SU-DHL-6 (cell line): ENCODE data around the gene SMG7.

Experiments used
- H2AFZ ChIP-seq: fragments of 200-600 bp; sonication (generic); 2 replicates; pipeline ENCODE4 v1.6.1; 2014; ENCODE audit warnings: low read depth, mild to moderate bottlenecking, moderate library complexity, mixed read lengths, antibody characterized with exemption, low read length; ENCODE audit not compliant: severe bottlenecking
- H3F3A ChIP-seq: fragments of 200-600 bp; shearing (Covaris generic); 2 replicates; pipeline ENCODE4 v1.6.0; 2016; ENCODE audit warnings: antibody characterized with exemption, mild to moderate bottlenecking; ENCODE audit not compliant: insufficient read depth
- H3K27ac ChIP-seq: fragments of 200-600 bp; sonication (generic); 2 replicates; pipeline ENCODE4 v1.5.1; 2016; ENCODE audit warnings: low read depth, mild to moderate bottlenecking, low read length, moderate library complexity, mixed read lengths
- H3K27me3 ChIP-seq: fragments of 200-600 bp; sonication (generic), shearing (Covaris generic); 2 replicates; pipeline ENCODE4 v1.6.0; 2014; ENCODE audit warnings: mild to moderate bottlenecking, low read length
- H3K36me3 ChIP-seq: fragments of 200-600 bp; sonication (generic); 2 replicates; pipeline ENCODE4 v1.6.1; 2014; ENCODE audit warnings: mild to moderate bottlenecking, low read length, mixed read lengths
- H3K4me2 ChIP-seq: fragments of 300-600, 200-600 bp; shearing (Covaris generic), sonication (generic); 2 replicates; pipeline ENCODE4 v1.6.0; 2014; ENCODE audit warnings: low read length, low read depth, mild to moderate bottlenecking; ENCODE audit not compliant: poor library complexity, severe bottlenecking
- H3K4me3 ChIP-seq: fragments of 200-600 bp; sonication (generic); 2 replicates; pipeline ENCODE4 v1.5.1; 2014; ENCODE audit warnings: antibody characterized with exemption, low read length, mild to moderate bottlenecking, mixed read lengths; ENCODE audit not compliant: insufficient read depth, poor library complexity, severe bottlenecking
- H3K79me2 ChIP-seq: fragments of 200-600 bp; sonication (generic); 2 replicates; pipeline ENCODE4 v1.6.1; 2014; ENCODE audit warnings: mild to moderate bottlenecking, low read length, moderate library complexity; ENCODE audit not compliant: insufficient read depth
- H3K9ac ChIP-seq: fragments of 200-600 bp; sonication (generic); 2 replicates; pipeline ENCODE4 v1.7.0; 2014; ENCODE audit warnings: mild to moderate bottlenecking, low read length
- H3K9me2 ChIP-seq: fragments of 200-600 bp; sonication (generic); replicated peaks from 2 replicates; pipeline ENCODE4 v1.6.1; 2014; ENCODE audit warnings: low read length; ENCODE audit not compliant: insufficient read depth
- H3K9me3 ChIP-seq: fragments of 200-600 bp; sonication (generic); 2 replicates; pipeline ENCODE4 v1.6.1; 2014; ENCODE audit warnings: low read length, mixed read lengths; ENCODE audit not compliant: insufficient read depth
- H4K20me1 ChIP-seq: fragments of 200-600 bp; sonication (generic); 2 replicates; pipeline ENCODE4 v1.6.1; 2014; ENCODE audit warnings: low read depth, mild to moderate bottlenecking, antibody characterized with exemption, low read length, moderate library complexity, mixed read lengths
- EZH2phosphoT487 ChIP-seq: fragments of 200-600 bp; sonication (generic), shearing (Covaris generic); conservative IDR thresholded peaks from 2 replicates; pipeline ENCODE4 v1.6.1; 2018; ENCODE audit warnings: mild to moderate bottlenecking, antibody characterized with exemption, low read length, moderate library complexity, mixed read lengths
- TF ChIP-seq, protein P1 (sequence below): fragments of 200-600 bp; sonication (generic); IDR thresholded peaks from one replicate; pipeline ENCODE4 v1.5.1; 2017; ENCODE audit warnings: antibody characterized with exemption, mild to moderate bottlenecking, low read length, moderate library complexity; ENCODE audit not compliant: insufficient read depth, poor library complexity, severe bottlenecking

Gene SMG7

DNA sequence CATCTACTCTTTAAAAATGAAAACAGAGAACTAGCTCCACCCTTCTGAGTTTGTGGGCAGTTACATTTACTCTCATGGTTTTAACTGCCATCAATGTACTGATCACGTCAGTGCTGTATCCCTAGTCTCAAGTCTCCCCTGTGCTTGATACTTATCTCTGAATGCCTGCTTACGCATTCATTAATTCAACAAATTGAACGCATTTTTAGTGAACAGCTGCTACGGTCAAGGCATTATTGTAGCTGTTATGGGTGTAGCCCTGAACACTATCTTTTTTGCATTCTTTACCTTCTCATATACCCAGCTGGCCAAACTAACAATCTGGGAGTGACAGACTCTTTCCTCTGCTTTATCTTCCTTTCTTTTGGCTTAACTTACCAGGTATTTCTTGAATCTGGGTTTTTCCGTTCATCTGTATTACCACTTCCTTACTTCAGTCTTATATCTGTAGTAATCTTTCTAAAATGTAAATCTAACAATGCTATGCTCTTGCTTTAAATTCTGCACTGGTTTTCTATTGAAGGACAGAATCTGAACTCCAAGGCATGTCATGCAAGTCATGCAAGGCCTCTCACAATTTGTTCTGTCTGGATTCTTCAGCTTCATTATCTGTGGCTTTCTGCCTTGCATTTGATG lies 33.3 kb downstream of the SMG7 start:
- no peaks in the 10 kb centered on the region for H3K9me3 ChIP-seq
- H3K79me2 ChIP-seq = peaks cover 87% of the 10 kb centered on the region
- H3K27me3 ChIP-seq = no peaks in the 10 kb centered on the region
- H4K20me1 ChIP-seq = peaks cover 44% of the 10 kb centered on the region
- H3K9ac ChIP-seq = no peak overlapping the region
- H3K27ac ChIP-seq = no peak overlapping the region
- no peaks in the 10 kb centered on the region for H3F3A ChIP-seq
- TF ChIP-seq, protein P1, sequence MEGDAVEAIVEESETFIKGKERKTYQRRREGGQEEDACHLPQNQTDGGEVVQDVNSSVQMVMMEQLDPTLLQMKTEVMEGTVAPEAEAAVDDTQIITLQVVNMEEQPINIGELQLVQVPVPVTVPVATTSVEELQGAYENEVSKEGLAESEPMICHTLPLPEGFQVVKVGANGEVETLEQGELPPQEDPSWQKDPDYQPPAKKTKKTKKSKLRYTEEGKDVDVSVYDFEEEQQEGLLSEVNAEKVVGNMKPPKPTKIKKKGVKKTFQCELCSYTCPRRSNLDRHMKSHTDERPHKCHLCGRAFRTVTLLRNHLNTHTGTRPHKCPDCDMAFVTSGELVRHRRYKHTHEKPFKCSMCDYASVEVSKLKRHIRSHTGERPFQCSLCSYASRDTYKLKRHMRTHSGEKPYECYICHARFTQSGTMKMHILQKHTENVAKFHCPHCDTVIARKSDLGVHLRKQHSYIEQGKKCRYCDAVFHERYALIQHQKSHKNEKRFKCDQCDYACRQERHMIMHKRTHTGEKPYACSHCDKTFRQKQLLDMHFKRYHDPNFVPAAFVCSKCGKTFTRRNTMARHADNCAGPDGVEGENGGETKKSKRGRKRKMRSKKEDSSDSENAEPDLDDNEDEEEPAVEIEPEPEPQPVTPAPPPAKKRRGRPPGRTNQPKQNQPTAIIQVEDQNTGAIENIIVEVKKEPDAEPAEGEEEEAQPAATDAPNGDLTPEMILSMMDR = no peak
- no peak for TF ChIP-seq EZH2phosphoT487
- peaks cover 3% of the 10 kb centered on the region; the same call in 1 of the 2 replicates for H3K36me3 ChIP-seq
- H3K4me3 ChIP-seq = no peak overlapping the region
- no peak overlapping the region for H2AFZ ChIP-seq
- no peak overlapping the region for H3K4me2 ChIP-seq
- no peaks in the 10 kb centered on the region for H3K9me2 ChIP-seq

GRCh38 chr1:183506561-183506960 lies 34.3 kb downstream of the SMG7 start:
- Histone ChIP-seq H2AFZ (no peak overlapping the region), H3F3A (no peaks in the 10 kb centered on the region), H3K4me2 (no peak overlapping the region), H3K4me3 (no peak overlapping the region), H3K9ac (no peak overlapping the region), H3K27ac (no peak overlapping the region), H3K79me2 (peaks cover 83% of the 10 kb centered on the region), H3K27me3 (no peaks in the 10 kb centered on the region), H3K9me3 (no peaks in the 10 kb centered on the region), H4K20me1 (peaks cover 36% of the 10 kb centered on the region), H3K36me3 (peaks cover 3% of the 10 kb centered on the region; the same call in 1 of the 2 replicates), H3K9me2 (no peaks in the 10 kb centered on the region)
- TF ChIP-seq, protein P1 = no peak
- TF ChIP-seq EZH2phosphoT487 = no peak

DNA sequence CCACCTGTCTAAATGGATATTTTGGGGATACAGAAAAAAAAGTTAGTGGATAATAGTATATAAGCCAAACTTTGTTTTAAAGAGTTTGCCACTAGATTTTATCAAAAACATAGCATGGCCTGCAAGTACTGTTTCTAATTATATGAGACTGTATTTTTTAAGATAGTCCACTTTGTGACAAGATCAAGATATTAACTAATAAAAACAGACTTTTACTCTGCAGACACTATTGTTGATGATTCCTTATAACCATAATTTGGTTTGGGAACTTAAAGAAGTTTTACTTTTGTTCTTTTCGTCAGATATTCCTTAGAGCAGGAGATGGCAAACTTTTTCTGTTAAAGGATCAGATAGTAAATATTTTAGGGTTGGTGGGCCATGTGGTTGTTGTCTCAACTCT lies 36.4 kb downstream of the SMG7 start:
- Histone ChIP-seq H3K27me3 (no peaks in the 10 kb centered on the region), H3F3A (no peaks in the 10 kb centered on the region)
- TF ChIP-seq, protein P1 = no peak
- TF ChIP-seq EZH2phosphoT487 = no peak

More for the DNA sequence above, 36.4 kb downstream of the SMG7 start:
- H4K20me1 ChIP-seq = peaks cover 21% of the 10 kb centered on the region; the same call in 1 of the 2 replicates
- peaks cover 69% of the 10 kb centered on the region for H3K79me2 ChIP-seq
- H2AFZ ChIP-seq = no peak overlapping the region
- H3K9me3 ChIP-seq = no peaks in the 10 kb centered on the region
- H3K4me2 ChIP-seq = no peak overlapping the region
- no peak overlapping the region for H3K9ac ChIP-seq
- H3K9me2 ChIP-seq = no peaks in the 10 kb centered on the region
- H3K4me3 ChIP-seq = no peak overlapping the region
- H3K36me3 ChIP-seq = peaks cover 3% of the 10 kb centered on the region; the same call in 1 of the 2 replicates
- no peak overlapping the region for H3K27ac ChIP-seq
